Dermis microvascular lymphatic vessel endothelial cell (primary cell): ENCODE data around the gene GNRHR. TPM values are rescaled to one million over a fixed set of nuclear protein-coding genes. Genes with fewer than 3 reads are reported as not detected.
"Not testable (repeated sequence)": the region's sequence is repeated elsewhere in the genome, so short reads cannot be mapped to it uniquely, and the experiment has no call there.

Experiments used
- DNase-seq, 2 donors: peaks; one replicate each; pipeline versions ENCODE4 v3.0.0 to v3.0.0-alpha.2; 2010; ENCODE audit warnings: low read depth in 2 of 2
- total RNA-seq: library from RNA; depleted of rRNA; stranded (reverse); fragments of >200 nt; gene quantifications from 2 replicates; pipeline ENCODE4 v1.2.1, GENCODE V29; 2014

GNRHR gene
- total RNA-seq, 1 donor from 2014 or later, result not detected

DNA sequence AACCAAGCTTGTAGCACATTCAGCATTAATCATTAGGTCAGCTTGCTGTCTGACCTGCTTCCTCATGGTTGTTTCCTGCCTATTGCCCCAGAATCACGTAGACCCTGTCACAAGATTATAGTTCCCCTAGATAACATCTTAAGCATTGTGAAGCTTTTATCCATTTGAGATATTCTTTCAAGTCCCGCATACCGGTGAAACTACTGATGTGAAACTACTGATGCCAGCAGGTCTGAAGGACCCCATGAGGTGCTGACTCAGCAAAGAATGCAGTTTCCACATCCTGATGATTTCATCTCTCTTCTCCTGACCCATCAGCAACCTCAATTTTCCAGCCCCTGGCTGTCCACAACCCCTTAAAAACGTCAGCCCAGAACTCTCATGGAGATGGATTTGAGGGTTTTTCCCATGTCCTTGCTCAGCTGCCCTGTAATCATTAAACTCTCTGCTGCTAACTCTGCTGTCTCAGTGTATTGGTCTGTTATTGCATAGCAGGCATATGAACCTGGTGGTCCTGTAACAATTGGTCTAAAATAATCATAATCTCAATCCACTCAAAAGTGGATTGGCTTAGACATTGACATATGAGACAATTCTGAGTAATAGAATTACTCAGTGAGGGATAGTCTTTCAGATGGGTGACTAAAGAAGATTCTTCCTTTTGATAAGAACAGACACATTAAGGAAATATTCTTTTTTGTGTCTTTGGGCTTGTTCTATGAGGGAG lies 26.9 kb downstream of the GNRHR start:
- DNase-seq, result peak in 1 of 2 donors; percentile 14

- DNase-seq, result no peak
Measured at GRCh38 chr4:67725981-67726380, 28.2 kb downstream of the GNRHR start.

DNA sequence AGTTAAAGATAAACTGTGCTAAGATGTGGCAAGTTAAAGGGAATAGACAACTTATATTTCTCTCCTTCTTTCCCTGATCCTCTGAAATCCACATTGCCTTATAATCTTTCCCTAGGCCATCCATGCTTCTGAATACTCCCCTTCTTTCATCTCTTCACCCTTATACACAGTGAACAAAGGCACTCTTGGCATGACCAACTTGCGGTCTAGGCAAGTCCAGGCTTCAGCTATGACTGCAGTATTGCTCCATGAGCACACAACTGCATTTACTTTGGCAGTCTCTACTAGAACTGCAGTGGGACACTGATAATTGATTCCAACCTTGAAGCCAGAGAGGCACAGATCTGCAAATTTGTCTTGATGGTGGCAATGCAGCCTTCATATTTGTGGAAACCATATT lies 29.1 kb downstream of the GNRHR start:
- no peak for DNase-seq

- no peak for DNase-seq
Measured at GRCh38 chr4:67723949-67724348, 30.2 kb downstream of the GNRHR start.

DNA sequence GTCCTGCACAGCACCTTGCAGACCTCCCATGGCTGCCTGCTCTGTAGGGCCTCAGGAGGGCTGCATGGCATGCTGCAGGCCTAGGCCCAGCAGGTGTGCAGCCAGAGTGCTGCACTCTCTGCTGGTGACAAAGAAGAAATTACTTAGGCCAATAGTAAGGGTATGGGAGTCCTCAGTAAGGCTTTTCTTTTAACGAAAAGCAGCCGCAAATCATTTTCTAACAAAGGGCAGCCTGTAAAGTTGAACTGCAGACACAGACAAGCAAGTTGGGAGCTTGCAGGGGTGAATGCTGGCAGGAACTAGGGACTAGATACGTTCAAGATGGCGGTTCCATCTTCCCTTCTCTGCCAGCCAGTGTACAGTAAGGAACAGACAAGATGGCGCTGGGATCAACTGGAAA lies 30.8 kb downstream of the GNRHR start:
- DNase-seq, result no peak

- DNase-seq, result peak in 1 of 2 donors; percentile 18
Measured at GRCh38 chr4:67721770-67722597, 32.2 kb downstream of the GNRHR start.

- no peak for DNase-seq
Measured at GRCh38 chr4:67721315-67721769, 32.8 kb downstream of the GNRHR start.

GRCh38 chr4:67719953-67720617 lies 34.1 kb downstream of the GNRHR start:
- no peak for DNase-seq

- DNase-seq, result no peak
Measured at GRCh38 chr4:67718848-67719247, 35.3 kb downstream of the GNRHR start.

GRCh38 chr4:67717586-67717985 lies 36.6 kb downstream of the GNRHR start:
- DNase-seq, result no peak

DNA sequence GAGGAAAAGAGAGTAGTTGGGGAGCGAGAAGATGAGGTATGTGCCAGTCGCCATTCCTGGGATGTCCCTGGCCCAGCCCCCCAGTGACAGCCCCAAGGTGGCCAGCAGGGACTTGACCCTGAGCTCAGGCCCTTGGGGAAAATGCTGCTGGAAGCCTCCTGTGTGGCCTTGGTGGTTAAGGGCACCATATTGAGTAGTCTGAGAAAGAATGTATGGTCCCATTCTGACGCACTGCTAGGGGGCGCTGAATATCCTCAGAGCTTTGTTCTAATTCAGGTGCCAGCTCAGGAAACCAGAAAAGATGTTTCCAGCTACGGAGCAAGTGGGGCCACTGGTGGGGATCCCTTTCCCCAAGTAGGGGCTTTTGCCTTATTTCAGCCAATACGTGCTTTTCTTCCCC lies 39.2 kb downstream of the GNRHR start:
- DNase-seq, result no peak

GRCh38 chr4:67714248-67714583 lies 40.0 kb downstream of the GNRHR start:
- DNase-seq, result peak in 1 of 2 donors; percentile 18

- peak in 1 of 2 donors; percentile 53 for DNase-seq
Measured at GRCh38 chr4:67713529-67714247, 40.5 kb downstream of the GNRHR start.

DNA sequence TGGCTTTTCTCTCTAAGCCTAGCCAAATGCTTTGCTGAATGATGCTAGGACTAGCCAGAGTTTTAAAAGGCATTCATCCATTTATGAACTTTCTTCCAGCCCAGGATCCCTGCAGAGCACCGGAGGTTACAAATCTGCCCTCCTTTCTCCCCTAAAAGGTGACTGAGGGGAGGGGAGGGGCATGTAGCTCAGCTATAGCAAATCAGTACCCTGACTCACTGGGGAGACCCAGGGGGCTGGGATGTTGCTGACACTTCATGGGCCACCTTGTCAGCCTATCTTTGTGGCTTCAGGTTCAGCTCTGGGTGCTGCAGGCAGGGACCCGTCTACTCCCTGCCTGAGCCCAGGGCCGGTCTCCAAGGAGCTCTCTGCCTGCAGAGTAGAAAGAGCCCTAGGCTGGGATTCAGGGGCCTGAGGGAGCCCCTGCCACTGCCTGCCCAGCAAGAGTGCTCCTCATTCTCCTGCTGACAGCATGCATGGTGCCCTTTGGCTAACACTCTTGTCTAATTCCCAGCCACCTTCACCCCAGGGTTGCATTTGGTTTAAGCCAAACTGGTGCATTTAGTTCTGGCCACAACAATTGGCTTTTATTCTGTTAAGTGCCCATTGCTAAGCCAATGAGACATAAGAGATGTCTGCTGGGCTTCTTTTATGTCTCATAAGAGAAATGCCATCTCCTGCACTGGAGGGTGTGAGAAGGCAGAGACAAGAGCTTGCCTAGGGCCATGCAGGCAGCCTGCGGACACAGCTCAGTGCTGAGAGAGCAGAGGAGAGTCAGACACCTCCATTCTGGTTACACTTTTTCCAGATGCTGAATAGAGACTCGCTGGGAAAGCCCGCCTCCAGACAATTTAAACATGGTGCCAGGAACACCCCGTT lies 41.3 kb downstream of the GNRHR start:
- no peak for DNase-seq

GRCh38 chr4:67712000-67712625 lies 42.1 kb downstream of the GNRHR start:
- DNase-seq, result no peak

DNA sequence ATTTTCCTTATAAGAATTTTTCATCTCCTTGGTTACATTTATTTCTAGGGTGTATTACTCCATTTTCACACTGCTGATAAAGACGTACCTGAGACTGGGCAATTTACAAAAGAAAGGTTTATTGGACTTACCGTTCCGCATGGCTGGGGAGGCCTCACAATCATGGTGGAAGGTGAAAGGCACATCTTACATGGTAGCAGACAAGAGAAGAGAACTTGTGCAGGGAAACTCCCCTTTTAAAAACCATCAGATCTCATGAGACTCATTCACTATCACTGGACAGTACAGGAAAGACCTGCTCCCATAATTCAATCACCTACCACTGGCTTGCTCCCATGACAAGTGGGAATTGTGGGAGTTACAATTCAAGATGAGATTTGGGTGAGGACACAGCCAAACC lies 47.5 kb downstream of the GNRHR start:
- not testable (repeated sequence) for DNase-seq

DNA sequence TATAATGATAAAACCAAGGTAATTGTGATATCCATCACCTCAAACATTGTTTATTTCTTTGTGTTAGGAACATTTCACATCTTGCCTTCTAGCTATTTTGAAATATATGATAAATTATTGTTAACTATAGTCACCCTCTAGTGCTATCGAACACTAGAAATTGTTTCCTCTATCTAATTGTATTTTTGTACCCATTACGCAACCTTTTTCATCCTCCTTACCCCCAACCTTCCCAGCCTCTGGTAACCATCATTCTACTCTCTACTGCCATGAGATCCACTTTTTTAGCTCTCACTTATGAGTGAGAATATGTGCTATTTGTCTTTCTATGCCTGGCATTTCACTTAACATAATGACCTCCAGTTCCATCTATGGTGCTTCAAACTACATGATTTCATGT lies 49.3 kb downstream of the GNRHR start:
- no peak for DNase-seq

- no peak for DNase-seq
Measured at GRCh38 chr4:67702166-67702565, 52.0 kb downstream of the GNRHR start.

GRCh38 chr4:67701517-67701850 lies 52.7 kb downstream of the GNRHR start:
- DNase-seq, result no peak
